GM19452 (cell line): Measurements from ENCODE around the gene CARD11.

ENCODE experiments used
- ATAC-seq: cut with Tn5 transposase; IDR thresholded peaks from one replicate; pipeline ENCODE4 v1.9.1; 2021; ENCODE audit not compliant: unreplicated experiment

Gene CARD11

DNA sequence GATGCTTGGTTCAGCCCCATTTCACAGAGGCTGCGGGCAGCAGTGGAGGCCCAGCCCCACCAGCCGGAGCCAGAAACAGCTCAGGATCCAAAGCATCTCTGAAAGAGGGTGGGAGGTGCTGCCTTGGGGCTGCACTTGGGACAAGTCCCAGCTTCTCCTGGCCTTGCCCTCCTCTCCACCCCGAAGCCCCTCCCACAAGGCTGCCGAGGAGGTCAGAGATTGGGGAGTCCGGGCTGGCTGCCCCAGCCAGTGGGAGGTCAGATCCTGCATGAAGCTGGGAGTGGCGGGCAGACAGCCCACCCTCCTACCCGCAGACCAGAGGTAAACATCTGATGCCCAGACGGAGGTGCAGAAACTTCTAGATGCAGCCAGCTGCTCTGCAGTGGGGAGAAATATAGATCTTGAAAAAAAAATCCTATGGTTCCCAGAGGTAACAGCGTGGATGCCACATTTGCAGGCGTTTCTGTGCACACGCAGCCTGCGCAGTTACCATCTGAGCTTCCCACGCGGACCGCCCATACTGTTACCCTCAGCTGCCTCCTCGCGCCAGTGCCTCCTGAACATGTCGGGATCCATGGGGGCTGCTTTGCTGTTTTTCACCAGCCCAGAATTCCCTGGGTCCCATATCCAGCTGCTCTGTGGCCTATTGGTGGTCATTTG, 162.7 kb downstream of the CARD11 start:
- ATAC-seq, result no peak

DNA sequence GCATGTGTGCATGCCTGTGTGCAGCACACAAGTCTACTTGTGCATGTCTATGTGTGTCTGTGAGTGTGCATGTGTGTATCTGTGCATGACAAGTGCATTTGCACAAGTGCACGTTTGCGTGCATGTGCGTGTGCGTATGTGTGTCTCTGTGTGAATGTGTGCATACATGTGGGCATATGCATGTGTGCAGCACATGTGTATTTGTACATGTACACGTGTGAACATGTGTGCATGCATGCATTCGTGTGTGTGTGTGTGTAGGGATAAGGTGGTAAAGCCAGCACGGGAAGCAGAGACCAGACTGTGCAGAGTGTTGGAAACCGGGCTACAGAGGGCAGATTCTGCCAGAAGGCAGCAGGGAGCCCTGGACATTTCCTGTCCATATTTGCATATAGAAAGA, 163.6 kb downstream of the CARD11 start:
- ATAC-seq, result no peak

DNA sequence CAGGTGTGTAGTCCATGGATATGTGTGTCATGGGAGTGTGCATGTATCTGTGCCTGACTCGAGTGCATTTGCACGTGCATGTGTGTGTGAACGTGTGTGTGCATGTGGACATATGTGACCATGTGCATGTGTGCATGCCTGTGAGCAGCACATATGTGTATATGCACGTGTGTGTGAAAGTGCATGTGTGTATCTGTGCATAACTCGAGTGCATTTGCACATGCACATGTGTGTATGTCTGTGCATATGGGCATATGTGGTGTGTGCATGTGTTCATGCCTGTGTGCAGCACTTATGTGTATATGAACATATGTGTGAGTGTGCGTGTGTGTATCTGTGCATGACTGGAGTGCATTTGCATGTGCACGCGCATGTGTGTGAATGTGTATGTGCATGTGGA, 164.3 kb downstream of the CARD11 start:
- no peak for ATAC-seq

DNA sequence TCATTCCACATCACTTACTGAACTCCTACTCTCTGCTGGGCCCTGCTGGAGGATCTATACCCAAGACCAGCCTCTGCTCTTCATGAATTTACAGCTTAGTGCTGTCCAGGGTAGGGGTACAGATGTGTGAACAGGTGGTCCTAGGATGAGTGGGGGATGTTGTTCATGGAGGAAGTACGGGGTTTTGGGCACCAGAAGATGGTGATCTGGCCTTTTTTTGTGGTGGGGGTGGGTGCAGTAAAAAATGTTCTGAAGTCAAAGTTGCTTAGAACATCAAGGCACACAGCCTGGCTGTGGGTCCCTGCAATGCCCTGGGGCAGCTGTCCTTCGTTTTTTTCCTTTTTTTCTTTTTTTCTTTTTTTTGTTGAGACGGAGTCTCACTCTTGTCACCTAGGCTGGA, 165.4 kb downstream of the CARD11 start:
- no peak for ATAC-seq

DNA sequence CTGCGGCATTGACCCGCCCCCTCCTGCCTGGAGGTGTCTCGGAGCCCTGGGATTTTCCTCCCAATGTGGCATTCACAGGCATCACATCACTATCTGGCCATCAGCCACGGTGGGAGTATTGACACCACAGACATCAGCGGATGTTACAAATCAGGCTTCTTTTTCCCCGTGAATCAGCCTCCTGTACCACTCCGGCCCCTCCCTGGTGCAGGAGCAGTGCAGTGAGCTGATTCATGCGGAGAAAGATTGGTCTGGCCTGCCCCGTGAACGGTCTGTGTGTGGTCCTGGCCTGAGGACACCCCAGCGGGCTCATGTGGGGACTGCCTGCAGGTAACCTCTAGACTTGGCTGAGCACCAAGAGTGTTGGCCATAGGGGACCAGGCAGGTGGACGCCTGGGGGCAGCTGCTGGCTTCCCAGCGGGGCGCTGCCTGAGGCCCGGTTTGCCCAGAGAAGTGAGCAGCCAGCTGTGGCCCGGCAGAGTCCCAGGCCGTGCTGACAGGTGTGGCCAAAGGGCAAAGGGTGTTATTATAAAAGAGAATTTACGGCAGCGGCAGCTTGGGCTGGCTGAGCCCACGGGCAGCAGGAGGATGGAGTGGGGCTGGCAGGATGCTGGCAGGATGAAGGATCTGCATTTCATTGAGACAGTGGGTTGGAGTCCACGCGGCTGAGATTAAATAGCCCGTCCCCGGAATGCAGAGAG, 167.5 kb downstream of the CARD11 start:
- no peak for ATAC-seq

DNA sequence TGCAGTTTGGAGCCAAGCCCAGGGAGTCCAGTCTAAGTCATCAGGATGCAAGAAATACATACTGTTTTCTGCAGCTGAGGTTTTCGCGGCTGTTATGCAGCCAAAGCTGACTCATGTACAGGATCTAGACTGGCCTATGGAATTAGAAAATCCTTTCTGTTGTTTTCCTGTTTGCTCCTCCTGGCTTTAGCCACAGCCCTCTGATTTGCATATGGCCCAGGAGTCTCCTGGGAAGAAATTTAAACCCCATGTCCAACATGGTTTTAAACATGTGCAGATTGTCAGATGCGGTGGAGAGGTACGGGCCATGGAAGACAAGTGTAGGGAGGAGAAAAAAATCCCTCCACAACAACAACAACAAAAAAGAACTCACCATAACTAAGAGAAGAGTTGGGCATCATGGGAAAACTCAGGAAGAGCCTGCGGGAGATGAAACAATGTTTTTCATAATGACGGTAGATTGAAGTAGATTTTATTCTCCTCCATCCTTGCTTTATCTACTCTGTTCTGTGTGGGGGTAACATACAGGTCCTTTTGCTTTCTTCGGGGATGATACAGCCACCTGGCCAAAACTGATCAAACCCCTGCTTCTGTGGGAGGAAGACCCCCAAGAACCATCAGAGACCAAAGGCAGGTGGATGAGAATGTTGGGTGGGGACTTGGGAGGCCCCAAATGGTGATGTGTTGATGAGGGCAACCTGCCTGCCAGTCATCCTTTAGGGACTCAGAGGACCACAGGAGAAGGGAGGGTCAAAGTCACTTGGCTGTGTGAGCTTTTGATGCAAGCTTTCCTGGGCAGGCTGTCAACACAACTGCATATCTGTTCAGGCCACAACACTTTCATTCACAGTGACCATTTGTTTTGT, 169.7 kb downstream of the CARD11 start:
- no peak for ATAC-seq

DNA sequence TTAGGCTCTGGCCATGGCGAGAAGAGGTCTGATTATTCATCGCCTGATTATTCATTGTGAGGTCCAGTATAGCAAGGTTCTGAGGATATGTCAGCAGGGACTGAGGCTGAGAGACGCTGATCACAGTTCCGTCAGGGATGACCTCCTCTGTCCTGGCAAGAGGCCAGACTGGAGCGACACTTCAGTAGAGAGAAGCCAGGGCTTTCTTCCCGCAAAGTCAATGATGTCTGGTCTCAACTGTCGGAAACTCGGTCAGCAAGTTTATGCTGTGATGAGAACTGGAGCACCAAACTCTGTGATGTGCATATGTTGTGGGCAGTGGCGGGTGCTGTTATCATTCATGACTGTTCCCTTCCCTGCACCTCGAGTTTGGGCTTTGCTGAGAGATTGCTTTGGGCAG, 170.5 kb downstream of the CARD11 start:
- ATAC-seq, result no peak

DNA sequence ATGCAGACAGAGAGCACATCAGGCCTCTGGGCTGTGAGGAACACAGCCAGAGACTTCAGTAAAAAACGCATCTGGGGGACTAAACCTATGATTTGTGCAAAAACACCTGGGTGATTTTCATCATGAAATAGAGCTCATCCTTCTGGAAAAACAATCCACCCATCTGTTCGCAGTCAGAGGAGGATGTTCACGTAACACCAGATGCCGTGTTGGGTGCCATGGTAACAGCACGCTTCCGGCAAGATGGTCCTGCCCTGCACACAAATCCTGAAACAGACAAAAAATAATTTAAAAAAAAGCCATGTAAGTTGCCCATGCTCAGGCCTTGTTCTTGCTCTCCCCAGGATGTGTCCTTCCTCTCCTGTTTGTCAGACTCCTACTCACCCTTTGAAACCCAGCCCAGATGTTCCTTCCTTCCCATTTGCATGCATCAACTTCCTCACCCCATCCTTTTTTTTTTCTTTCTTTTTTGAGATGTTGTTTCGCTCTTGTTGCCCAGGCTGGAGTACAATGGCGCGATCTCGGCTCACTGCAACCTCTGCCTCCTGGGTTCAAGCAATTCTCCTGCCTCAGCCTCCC, 171.3 kb downstream of the CARD11 start:
- ATAC-seq, result no peak

DNA sequence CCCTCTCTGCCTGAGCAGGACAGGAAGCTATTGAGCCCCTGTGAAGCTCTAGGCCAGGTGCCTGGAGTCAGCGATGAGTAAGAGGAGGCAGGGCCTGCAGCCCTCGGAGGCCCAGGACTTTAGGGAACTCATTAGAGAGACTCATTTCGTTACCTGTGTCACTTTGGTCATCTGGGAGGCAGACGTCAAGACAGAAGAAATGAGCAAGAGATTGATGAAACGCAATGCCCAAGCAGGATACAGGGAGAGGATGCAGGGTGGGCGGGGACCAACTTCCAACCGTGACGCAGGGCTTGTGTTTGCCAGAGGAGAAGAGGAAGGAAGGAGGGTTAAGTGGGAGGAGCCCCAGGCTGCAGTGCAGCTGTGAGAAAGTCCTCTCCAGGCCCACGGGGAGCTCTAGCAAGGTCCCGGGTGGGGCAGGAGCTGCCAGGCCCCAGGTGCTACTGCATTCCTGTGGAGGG, 173.2 kb downstream of the CARD11 start:
- no peak for ATAC-seq

DNA sequence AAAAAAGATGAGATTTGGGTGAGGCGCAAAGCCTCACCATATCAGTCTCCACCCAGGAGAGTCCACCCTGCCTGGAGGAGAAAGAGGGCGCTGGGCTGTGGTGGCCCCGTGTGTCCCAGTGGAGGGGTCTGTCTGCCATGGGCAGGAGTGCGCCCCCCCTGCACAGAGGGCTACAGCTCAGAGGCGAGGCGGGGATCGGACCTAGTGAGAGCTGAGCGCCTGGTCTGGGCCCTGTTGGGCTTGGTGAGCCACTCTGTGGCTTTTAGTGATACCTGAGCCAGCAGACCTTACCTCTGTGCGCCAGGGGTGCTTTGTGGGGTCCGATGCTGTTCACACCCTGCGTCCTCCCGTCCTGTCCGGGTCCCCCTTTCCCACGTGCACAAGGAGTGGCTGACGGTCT, 173.7 kb downstream of the CARD11 start:
- ATAC-seq, result no peak

DNA sequence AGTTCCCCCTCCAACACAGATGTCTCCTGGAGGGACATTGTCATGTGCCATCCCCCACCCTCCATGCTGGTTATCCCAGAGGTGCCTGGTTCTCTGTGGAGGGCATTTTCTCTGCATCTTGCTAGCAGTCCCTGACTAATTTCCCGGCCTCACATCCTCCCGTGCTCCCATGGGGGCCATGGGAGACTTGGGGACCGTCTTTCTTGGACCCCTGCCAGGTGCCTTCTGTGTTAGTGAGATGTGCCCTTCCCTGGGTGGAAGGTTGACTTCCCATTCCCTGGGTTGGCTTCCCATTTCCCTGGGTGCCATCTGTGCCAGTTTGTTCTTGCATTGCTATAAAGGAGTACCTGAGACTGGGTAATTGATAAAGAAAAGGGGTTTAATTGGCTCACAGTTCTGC, 177.1 kb downstream of the CARD11 start:
- no peak for ATAC-seq

DNA sequence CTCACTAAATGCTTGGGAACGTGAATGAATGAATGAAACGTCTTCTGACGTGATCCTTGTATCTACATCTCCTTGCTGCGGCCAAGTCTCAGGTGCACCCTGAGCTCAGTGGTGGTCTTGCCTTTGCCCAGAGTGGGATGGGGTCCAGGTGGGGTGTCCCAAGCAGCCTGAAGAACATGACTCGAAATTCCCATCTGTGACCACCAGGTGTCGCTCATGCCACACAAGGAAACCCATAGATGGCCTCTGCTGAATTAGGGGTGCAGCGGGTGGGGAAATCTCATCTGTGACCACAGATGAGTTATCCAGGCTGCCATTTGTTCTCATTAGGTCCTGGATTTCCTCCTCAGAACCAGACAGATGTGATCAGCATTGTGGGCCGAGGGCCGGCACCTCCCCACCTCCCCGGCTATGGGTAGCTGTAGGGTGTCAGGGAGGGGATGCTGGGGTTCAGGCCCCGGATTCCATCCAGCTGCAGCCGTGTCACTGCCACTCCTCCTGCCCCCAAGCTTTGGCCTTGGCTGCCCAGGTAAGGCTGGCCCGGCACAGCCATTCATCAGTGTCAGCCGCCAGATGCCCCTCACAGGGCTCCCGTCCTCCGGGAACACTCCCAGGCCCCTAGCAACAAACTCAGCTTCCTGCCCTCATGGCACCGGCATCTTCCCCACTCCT, 178.5 kb downstream of the CARD11 start:
- no peak for ATAC-seq

DNA sequence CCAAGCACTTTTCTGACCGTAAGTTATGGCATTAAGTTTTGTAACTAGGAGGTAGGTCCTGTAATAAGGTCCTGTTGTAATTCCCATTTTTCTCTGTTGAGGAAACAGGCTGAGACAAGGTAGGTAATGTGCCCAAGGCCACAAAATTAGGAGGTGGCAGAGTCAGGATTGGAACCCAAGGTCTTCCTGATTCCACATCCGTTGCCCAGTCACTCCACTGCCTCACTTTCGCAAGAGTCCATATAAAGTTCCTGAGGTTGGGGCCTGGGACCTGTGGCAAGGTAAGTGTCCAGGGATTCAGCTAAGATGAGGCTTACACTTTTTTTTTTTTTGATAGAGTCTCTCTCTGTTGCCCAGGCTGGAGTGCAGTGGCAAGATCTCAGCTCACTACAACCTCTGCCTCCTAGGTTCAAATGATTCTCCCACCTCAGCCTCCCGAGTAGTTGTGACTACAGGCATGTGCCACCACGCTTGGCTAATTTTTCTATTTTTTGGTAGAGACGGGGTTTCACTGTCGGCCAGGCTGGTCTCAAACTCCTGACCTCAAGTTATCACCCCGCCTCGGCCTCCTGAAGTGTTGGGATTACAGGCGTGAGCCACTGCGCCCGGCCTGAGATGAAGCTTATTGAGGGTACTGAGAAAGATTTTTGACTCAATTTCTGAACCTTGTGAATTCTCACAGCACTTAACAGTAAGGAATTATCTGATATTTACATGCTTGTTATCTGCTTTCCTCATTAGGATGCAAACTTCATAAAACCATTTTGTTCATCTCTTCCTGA, 179.3 kb downstream of the CARD11 start:
- ATAC-seq, result no peak

DNA sequence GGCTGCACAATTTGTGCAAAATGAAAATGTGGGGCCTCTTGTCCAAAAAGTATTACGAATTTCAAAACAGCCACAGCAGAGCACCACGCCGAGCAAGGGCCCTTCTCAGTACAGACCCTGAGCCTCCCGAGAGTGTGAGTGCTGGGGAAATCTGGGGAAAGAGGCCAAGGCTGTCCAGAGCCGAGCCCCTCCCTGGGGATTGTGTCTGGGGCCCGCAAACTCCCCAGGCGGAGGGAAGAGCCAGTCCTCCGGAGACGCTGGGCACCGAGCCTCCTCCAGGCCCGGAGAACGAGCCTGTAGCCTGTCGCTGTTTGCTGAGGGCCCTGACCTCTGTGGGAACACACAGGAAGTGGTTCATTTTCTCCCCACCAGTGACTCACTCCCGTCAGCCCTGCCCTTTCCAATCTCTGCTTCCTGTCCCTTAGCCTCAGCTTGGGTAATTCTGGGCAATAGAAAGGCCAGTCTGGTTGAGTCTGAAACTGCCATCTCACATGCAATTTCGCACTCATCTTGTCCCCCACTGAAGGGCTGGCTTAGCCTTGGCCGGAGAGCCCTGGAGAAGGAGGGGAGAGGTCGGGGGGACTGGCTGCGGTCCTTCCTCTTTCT, 180.1 kb downstream of the CARD11 start:
- peak; percentile 96 for ATAC-seq

DNA sequence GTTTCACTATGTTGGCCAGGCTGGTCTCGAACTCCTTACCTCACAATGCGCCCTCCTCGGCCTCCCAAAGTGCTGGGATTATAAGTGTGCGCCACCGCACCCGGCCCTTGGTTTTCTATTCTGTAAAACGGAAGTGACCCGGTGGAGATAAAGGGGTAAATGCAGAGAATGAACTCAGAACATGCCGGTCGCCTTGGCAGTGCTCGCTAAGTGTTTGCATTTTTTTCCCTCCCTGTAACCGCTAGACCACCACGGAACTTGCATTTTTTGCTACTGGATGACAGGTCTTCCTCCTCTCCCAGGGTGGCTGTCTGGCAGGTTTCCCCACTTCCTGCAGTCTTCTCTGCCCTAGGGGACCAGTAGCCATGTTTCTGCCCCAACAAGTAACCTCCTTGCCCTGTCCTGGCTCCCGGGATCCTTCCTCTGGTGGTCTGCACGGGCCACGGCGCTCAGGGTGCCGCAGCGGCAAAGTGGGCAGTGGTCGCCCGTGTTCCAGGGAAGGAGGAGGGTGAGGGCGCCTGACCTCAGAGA, 180.8 kb downstream of the CARD11 start:
- no peak for ATAC-seq

DNA sequence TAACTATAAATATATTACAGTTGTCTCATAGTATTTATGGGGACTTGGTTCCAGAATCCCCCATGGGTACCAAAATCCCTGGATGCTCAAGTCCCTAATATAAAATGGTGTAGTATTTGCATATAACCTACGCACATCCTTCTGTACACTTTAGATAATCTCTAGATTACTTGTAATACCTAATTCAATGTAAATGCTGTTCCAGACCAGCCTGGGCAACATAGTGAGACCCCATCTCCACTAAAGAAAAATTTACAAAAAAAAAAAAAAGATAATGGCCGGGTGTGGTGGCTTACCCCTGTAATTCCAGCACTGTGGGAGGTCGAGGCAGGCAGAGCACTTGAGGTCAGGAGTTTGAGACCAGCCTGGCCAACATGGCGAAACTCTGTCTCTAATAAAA, 182.2 kb downstream of the CARD11 start:
- ATAC-seq, result no peak

DNA sequence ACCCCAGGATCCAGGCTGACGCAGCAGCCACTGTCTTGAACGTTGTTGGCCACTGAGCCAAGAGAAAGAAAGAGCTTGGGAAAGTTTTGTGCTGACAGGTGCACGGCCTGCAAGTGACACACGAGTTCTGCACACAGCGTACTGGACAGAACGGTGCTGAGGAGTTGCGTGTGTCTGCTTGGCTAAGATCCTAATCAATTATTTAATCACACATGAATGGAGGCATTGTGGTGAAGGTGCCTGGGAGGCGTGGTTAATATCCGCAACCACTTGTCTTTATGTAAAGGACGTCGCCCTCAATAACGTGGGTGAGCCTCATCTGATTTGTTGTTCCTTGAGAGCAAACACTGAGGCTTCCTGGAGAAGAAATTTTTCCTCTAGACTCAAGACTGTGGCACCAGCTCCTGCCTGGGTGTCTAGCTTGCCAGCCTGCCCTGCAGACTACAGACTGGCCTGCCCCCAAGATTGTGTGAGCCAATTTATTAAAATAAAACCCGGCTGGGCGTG, 183.0 kb downstream of the CARD11 start:
- ATAC-seq, result no peak

DNA sequence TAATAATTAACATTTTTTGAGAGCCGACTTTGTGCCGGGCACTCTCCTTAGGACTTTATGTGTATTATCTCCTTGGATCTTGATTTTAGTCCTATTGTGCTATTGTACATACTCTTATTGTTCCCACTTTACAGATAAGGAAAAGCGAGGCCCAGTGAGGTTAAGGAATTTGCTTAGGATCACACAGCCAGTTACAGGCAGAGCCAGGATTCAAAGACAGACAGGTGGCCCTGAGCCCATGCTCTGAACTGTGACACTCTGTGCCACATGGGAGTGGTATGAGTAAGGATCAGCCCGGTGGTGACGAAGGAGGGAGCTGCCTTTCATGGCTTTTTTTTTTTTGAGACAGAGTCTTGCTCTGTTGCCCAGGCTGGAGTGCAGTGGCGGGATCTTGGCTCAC, 183.7 kb downstream of the CARD11 start:
- ATAC-seq, result no peak

DNA sequence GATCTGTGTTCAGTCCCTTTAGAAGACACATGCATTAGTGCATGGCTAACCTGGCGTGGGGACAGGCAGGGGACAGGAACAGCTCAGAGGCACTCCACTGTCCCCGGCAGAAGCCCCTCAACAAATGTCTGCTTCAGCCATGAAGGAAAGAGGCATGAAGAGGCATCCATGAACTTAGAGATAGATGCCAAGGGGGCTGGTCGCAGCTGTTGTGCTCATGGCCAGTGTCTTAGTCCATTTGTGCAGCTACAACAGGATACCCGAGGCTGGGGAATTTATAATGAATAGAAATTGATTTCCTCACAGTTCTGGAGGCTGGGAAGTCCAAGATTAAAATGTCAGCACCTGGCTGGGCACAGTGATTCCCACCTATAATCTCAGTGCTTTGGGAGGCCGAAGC, 185.0 kb downstream of the CARD11 start:
- no peak for ATAC-seq
